Measurements from ENCODE around the gene SH3RF3.

SH3RF3 gene

GRCh38 chr2:109423556-109424359 is 294.8 kb downstream of the SH3RF3 start:
- DNase-seq: no peak

GRCh38 chr2:109425411-109425810 is 296.4 kb downstream of the SH3RF3 start:
- DNase-seq: no peak

DNA sequence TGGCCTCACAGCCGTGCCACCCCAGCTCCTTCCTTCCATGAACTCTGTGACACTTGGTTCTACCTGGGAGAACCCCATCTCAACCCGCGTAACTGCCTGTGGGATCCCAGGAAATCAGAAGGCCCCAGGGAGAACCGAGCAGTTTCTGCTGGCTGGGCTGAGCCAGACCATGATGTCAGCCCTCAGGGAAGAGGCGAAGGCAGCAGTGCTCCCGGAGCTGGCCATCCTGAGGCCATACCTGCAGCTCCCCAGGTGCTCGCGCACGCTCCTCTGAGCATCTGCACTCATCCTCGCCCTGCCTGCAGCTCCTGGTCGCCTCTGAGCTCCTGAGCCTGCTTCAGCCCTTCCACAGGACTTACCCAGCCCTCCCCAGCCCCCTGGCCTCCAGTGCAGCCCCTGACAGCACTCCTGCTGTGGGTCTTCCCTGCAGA is 298.7 kb downstream of the SH3RF3 start:
- DNase-seq: no peak

- DNase-seq: no peak
Observed at GRCh38 chr2:109428281-109428680, 299.3 kb downstream of the SH3RF3 start.

GRCh38 chr2:109428841-109429566 is 300.0 kb downstream of the SH3RF3 start:
- DNase-seq: no peak

DNA sequence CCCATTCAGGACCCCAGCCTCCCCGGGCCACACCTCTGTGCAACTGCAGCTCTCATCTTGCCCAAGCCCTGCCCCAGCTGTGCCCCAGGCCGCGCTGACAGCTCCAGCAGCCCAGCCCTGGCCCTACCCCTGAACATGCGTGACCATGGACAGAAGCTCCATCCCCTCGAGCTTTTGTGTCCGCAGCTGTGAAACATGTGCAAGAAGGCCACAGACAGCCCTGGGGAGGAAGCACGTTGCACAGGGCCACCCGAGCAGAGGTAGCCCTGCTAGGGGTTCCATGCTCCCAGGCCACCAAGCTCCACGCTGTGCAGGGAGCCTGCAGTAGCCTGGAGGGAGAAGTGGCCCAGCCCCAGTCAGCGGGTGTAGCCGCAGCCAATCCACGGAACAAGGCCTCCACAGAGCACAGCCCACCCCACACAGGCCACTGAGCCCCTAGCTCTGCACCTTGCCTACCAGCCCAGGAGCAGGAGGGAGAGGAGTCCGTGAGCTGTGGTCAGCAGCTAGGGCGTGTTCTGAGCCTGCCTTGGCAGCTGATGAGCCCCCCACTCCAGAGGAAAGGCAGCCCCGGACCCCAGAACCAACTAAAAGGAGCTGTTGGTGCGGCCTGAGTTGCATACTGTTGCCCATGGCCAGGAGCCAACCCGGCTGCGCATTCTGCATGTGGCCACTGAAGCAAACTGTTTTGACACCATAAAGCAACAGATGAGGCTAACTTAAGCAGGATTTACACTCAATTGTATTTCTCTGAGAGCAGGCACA is 300.7 kb downstream of the SH3RF3 start:
- no peak for DNase-seq

GRCh38 chr2:109430329-109430636 is 301.3 kb downstream of the SH3RF3 start:
- no peak for DNase-seq

DNA sequence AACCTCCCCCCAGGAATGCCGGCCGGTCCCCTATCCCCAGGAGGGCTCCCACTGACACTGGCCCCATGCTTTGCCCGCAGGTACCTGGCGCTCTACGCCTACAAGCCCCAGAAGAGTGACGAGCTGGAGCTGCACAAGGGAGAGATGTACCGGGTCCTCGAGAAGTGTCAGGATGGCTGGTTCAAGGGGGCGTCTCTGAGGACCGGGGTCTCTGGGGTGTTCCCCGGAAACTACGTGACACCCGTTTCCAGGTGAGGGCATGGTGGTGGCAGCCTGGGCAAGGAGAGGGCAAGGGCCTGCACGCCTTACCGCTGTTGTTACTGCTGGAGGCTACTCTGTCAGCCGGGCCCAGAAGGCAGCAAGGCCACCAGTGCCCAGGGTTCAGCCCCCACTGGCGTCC is 303.4 kb downstream of the SH3RF3 start:
- DNase-seq: no peak

GRCh38 chr2:109433486-109433885 is 304.5 kb downstream of the SH3RF3 start:
- no peak for DNase-seq

GRCh38 chr2:109433926-109434325 is 304.9 kb downstream of the SH3RF3 start:
- no peak for DNase-seq

GRCh38 chr2:109434351-109434750 is 305.3 kb downstream of the SH3RF3 start:
- no peak for DNase-seq

DNA sequence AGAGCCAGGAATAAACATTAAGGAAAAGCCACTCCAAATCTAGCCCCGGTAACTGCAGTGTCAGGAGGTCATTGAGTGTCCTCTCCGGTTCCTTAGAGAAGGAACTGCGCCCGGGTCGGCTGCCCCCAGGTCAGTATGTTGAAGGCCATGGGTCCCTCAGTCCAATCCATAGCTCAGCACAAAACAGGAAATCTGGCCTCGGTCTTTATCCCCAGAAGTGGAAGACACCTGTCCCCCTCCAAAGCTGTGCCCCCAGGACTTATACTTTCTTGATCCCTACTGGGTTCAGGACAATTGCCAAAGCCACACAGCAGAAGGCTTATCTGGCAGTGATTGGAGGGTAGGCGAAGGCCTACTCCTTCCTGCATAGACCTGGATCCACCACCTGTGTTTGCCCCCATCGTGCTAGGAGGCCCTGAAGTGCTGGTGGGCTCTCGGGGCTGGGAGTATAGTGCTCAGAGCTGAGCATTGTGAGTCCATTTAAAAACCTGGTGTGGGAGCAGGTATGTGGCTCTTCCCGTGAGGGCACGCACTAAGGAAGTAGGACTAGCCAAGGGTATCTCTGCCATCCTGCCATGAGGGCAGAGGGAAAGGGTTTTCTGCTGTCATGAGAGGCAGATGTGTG is 306.2 kb downstream of the SH3RF3 start:
- DNase-seq: no peak

DNA sequence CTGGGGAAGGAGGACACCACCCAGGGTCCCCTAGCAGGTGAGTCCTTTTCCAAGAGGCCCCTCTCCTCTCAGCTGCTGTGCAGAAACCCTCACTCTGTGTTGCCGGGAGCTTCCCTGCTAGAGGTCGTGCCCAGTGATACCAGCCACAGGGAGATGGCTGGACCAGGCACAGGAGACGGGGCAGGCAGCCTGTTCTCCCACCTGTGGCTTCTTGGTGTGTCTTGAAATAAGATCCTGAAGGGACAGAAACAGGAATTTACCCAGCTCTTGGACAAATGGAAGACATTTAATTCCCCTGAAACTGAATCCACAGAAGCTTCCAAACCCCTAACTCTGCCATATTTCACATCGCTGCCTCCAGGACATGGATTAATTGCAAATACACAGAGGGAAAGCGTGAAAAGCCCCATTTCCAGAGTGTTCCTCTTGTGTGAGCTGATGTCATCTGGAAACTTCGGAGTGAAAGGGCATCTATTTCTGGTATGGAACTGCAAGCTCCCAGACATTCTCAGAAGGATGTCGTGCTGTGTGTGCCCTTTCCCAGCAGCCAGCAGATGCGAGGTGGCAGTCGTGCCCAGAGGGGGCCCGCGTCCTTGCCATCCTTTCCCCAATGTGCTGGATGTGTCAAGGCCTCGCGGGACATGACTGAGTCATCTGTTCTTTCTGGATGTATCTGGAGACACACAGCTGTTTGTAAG is 307.0 kb downstream of the SH3RF3 start:
- DNase-seq: no peak

GRCh38 chr2:109436610-109437225 is 307.7 kb downstream of the SH3RF3 start:
- DNase-seq: no peak

GRCh38 chr2:109437325-109438090 is 308.5 kb downstream of the SH3RF3 start:
- DNase-seq: no peak

- no peak for DNase-seq
Observed at GRCh38 chr2:109438146-109438545, 309.1 kb downstream of the SH3RF3 start.

- DNase-seq: no peak
Observed at GRCh38 chr2:109438773-109439389, 309.9 kb downstream of the SH3RF3 start.

- DNase-seq: no peak
Observed at GRCh38 chr2:109439390-109439786, 310.4 kb downstream of the SH3RF3 start.

DNA sequence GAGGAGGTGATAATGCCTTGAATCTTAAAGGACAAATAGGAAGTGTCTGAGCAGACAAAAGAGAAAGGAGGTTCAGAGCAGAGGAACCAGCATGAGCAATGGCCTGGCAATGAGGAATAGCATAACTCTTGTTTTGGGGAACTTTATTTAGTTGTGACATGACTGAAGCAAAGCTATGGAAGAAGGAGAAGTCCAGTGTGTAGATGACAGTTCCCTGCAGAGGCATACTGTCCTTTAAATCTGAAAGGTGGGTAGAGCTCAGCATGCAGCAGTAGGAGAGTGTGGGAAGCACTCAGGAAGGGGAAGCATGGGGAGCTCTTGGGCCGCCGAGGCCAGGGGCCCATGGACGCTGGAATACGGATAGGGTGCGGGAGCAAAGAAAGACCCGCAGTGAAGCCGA is 311.0 kb downstream of the SH3RF3 start:
- DNase-seq: no peak

- DNase-seq: no peak
Observed at GRCh38 chr2:109440499-109441156, 311.6 kb downstream of the SH3RF3 start.
